WERI-Rb-1 (cell line): ENCODE measurements around the gene TTC24.
A peak's percentile ranks its signal among the peaks of the same experiment; 100 is the strongest.
"Not testable (repeated sequence)": the region's sequence is repeated elsewhere in the genome, so short reads cannot be mapped to it uniquely, and the experiment has no call there.

Source experiments
- DNase-seq: peaks from one replicate; pipeline ENCODE4 v3.0.0-alpha.2; 2020
- H3K27ac ChIP-seq: fragments of 250-450 bp; sonication (Bioruptor Pico); 2 replicates; pipeline ENCODE4 v1.5.1; 2020; ENCODE audit warnings: mild to moderate bottlenecking, moderate library complexity
- H3K27me3 ChIP-seq: fragments of 250-450 bp; sonication (Bioruptor Pico); 2 replicates; pipeline ENCODE4 v1.5.1; 2021; ENCODE audit warnings: mild to moderate bottlenecking, low read depth, moderate library complexity; ENCODE audit not compliant: insufficient read depth, severe bottlenecking
- H3K36me3 ChIP-seq: fragments of 250-450 bp; sonication (Bioruptor Pico); 2 replicates; pipeline ENCODE4 v1.5.1; 2020; ENCODE audit warnings: mild to moderate bottlenecking, moderate library complexity
- H3K4me3 ChIP-seq: 2 replicates; pipeline ENCODE4 v1.5.1; 2011; ENCODE audit warnings: low read depth, mild to moderate bottlenecking, control low read depth, low read length
- H3K9me3 ChIP-seq: fragments of 250-450 bp; sonication (Bioruptor Pico); 2 replicates; pipeline ENCODE4 v1.5.1; 2021; ENCODE audit warnings: mild to moderate bottlenecking, moderate library complexity; ENCODE audit not compliant: severe bottlenecking
- TF ChIP-seq, protein P1 (sequence below): IDR thresholded peaks from 2 replicates; pipeline ENCODE4 v1.5.1; 2011; ENCODE audit warnings: low read depth, mild to moderate bottlenecking, control low read depth, inconsistent platforms, low read length

The TTC24 gene

DNA sequence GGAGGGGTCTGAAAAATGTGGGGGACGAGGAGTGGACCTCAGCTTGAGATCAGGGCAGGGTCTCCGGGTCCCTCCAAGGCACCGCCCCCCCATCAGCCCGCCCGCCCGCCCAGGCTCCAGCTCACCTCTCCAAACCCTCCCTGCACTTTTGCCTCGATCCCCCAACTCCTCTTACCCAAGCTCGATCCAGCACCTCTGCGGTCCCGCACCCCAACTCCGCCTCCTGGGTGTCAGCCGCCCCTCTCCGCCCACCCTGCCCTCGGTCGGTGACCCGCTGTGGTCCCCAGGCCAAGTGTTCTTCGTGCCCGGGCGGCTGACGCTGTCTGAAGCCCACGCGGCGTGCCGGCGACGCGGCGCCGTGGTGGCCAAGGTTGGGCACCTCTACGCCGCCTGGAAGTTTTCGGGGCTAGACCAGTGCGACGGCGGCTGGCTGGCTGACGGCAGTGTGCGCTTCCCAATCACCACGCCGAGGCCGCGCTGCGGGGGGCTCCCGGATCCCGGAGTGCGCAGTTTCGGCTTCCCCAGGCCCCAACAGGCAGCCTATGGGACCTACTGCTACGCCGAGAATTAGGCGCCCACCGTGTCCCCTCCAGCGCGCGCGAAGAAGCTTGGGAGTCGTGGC lies 45.4 kb downstream of the TTC24 start:
- TF ChIP-seq, protein P1, sequence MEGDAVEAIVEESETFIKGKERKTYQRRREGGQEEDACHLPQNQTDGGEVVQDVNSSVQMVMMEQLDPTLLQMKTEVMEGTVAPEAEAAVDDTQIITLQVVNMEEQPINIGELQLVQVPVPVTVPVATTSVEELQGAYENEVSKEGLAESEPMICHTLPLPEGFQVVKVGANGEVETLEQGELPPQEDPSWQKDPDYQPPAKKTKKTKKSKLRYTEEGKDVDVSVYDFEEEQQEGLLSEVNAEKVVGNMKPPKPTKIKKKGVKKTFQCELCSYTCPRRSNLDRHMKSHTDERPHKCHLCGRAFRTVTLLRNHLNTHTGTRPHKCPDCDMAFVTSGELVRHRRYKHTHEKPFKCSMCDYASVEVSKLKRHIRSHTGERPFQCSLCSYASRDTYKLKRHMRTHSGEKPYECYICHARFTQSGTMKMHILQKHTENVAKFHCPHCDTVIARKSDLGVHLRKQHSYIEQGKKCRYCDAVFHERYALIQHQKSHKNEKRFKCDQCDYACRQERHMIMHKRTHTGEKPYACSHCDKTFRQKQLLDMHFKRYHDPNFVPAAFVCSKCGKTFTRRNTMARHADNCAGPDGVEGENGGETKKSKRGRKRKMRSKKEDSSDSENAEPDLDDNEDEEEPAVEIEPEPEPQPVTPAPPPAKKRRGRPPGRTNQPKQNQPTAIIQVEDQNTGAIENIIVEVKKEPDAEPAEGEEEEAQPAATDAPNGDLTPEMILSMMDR, result 0 out of 2 replicates have a peak, but pooled peaks have one; percentile 9
- Histone ChIP-seq H3K4me3 (peak overlapping the region; percentile 58), H3K27me3 (peaks cover 15% of the 10 kb centered on the region), H3K36me3 (no peaks in the 10 kb centered on the region), H3K9me3 (no peaks in the 10 kb centered on the region), H3K27ac (no peak overlapping the region; the same call in 1 of the 2 replicates)
- DNase-seq, result peak; percentile 55

DNA sequence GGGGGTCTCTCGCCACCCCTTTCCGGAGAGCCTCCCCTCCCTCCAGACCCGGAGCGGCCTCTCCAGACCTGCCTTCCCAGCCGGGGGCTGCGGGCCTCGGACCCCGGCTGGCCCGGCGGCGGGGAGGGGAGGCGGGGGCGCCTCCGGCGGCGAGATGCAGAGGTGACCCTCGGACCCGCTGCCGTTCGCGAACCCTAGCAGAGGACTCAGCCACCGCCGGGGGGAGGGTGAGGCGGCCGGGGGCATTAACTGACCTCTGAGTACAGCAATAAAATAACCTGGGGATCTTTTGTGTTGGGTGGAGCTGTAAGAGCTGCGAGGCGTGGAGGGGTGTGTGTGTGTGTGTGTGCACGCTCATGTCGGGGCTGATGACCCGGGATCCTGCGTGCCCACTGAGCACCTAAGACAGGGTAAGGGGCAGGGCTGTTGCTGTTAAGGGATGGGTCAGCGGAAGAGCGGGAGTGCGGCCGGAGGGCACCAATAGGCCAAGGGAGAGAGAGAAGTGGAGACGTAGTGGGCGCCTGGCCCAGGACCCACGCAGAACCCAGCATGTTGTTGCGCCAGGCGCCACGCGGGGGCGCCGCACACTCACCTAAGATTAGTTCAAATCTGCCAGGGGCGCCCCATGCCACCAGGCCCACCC lies 46.0 kb downstream of the TTC24 start:
- H3K9me3 ChIP-seq, result no peaks in the 10 kb centered on the region
- peak; percentile 83 for DNase-seq
- H3K36me3 ChIP-seq, result no peaks in the 10 kb centered on the region
- H3K27me3 ChIP-seq, result peaks cover 15% of the 10 kb centered on the region
- no peak overlapping the region; the same call in 1 of the 2 replicates for H3K27ac ChIP-seq
- TF ChIP-seq, protein P1, result peak; percentile 94
- peak overlapping the region; percentile 58 for H3K4me3 ChIP-seq

DNA sequence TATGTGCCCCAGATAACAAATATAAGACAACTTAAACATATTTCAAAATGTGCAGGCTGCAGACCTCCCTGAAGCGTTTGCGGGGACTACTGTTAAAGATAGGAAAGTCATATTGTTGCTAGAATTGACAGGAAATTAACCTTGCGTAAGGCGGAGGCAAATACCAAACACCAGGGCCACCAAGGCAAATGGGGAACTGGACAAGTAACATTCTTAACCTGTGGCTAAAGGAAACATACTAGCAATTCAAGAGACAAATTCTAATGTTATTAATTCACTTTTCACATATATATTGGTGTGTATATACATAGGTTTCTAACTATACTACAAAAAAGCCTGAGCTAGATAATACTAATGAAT lies 46.5 kb downstream of the TTC24 start:
- Histone ChIP-seq H3K27ac (no peak overlapping the region), H3K4me3 (no peak overlapping the region), H3K27me3 (peaks cover 15% of the 10 kb centered on the region), H3K9me3 (no peaks in the 10 kb centered on the region), H3K36me3 (no peaks in the 10 kb centered on the region)
- TF ChIP-seq, protein P1, result no peak
- no peak for DNase-seq

DNA sequence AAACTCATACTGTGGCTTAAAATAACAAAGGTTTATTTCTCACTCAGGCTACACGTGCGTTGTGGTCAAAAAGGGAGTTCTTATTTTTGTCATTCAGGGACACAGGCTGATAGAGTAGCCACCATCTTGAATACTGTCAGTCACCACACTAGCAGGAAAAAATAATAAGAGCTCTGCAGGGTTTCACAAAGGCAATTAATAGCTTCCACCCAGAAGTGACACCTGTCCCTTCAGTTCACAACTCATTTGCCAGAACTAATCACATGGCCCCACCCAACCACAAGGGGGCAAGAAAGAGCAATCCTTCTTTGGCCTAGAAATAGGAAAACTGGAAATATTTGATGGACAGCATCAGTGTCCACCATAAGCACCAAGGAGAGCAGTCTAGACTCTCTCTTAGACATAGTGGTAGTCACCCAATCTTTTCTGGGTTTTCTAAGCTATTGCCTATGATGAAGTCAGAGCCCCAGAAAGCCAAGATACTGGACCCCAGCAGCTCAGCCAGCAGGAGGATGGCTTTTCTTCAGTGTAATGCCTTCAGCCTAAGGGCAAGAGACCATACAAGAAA lies 47.9 kb downstream of the TTC24 start:
- Histone ChIP-seq H3K4me3 (no peak overlapping the region), H3K27me3 (peaks cover 15% of the 10 kb centered on the region), H3K27ac (no peak overlapping the region), H3K9me3 (no peaks in the 10 kb centered on the region), H3K36me3 (no peaks in the 10 kb centered on the region)
- TF ChIP-seq, protein P1, result peak; percentile 88
- DNase-seq, result peak; percentile 83

DNA sequence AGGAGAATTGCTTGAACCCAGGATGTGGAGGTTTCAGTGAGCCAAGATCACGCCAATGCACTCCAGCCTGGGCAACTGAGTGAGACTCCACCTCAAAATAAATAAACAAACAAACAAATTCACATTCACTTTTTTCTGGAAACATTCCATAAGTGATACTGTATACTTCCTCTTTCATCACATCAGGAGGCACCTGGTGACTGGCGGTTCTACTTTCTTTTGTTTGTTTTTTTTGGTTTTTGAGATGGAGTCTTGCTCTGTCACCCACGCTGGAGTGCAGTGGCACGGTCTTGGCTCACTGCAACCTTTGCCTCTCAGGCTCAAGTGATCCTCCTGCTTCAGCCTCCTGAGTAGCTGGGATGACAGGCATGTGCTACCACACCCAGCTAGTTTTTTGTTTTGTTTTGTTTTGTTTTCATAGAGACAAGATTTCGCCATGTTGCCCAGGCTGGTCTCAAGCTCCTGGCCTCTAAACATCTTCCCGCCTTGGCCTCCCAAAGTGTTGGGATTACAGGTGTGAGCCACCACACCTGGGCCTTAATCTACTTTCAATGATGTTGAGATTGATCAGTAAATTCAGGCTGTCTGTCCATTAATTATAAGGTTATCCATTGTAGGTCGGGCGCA lies 50.4 kb downstream of the TTC24 start:
- H3K27me3 ChIP-seq, result peaks cover 7% of the 10 kb centered on the region

DNA sequence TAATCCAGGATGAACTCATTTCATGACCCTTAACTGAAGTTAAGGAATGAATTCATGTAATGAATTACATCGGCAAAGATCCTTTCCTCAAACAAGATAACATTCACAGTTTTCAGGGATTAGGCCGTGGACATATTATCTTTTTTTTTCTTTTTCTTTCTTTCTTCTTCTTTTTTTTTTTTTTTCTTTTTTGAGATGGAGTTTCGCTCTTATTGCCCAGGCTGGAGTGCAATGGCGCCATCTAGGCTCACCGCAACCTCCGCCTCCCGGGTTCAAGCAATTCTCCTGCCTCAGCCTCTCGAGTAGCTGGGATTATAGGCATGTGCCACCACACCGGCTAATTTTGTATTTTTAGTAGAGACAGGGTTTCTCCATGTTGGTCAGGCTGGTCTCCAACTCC lies 51.6 kb downstream of the TTC24 start:
- DNase-seq, H3K9me3 ChIP-seq, H3K27me3 ChIP-seq, H3K4me3 ChIP-seq, H3K27ac ChIP-seq, H3K36me3 ChIP-seq: not testable (repeated sequence)

More for the DNA sequence above, 50.4 kb downstream of the TTC24 start:
- no peak overlapping the region for H3K4me3 ChIP-seq
- no peak overlapping the region for H3K27ac ChIP-seq
- TF ChIP-seq, protein P1, result no peak
- no peaks in the 10 kb centered on the region for H3K36me3 ChIP-seq
- H3K9me3 ChIP-seq, result no peaks in the 10 kb centered on the region
- no peak for DNase-seq
